Measurements from ENCODE around the gene ACSBG1.

The ACSBG1 gene

GRCh38 chr15:78131295-78132061 lies 102.9 kb downstream of the ACSBG1 start, which contains the start of gene CIB2:
TSS of gene CIB2 (minus strand) at chr15:78131445. CDS start at chr15:78131215, 230 bp downstream.
- peak within 1 kb of the TSS; percentile 81 for H3K4me3 Mint-ChIP-seq
- H3K27ac Mint-ChIP-seq: peak within 1 kb of the TSS; percentile 64
- ATAC-seq (peak; percentile 81), DNase-seq (peak; percentile 84)
- no peaks in the 10 kb centered on the region for H3K36me3 Mint-ChIP-seq (ENCODE audit: low read depth)
- peaks cover 2% of the 10 kb centered on the region for H3K27me3 Mint-ChIP-seq
- peaks cover 23% of the 10 kb centered on the region for H3K4me1 Mint-ChIP-seq
- no peaks in the 10 kb centered on the region for H3K9me3 Mint-ChIP-seq

DNA sequence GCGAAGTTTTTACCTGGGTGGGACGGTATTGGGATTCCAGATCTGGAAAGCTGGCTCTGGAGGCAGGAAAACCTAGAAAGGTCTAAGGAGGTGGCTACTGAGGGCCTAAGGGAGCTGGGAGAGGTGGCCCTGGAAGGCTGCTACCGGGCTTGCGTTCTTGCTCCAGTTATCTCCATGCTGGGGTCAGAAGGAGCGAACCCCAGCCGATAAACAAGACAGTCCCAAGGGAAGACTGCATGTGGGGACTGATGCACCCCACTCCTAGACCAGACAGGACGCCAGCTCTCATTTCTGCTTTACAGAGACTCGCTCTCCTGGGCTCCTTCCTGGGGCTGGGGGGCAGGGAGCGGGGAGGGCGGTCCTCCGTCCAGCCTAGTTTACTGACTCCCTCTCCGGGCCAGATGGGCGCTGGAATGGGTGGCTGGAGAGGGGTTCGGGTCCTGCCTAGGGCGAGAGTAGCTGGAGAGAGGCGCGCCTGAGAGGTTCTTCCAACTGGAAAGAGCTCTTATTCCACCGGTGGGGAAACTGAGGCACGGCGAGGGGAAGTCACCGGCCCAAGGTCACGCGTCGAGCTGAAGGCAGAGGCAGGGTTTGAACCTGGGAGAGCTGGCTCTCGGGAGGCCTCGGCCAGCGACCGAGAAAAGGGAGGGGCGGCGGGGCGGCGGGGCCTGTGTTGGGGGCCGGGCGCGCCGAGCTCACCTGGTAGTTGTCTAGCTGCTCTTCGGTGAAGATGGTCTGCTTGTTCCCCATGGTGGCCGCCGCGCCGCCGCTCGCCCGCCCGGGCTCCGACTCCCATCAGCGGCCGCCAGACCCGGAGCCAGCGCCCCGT lies 103.7 kb downstream of the ACSBG1 start:
- Mint-ChIP-seq H3K4me1 (peaks cover 23% of the 10 kb centered on the region), H3K27ac (no peak overlapping the region), H3K9me3 (no peaks in the 10 kb centered on the region), H3K36me3 (ENCODE audit: low read depth) (no peaks in the 10 kb centered on the region), H3K4me3 (peak overlapping the region; percentile 67), H3K27me3 (peaks cover 2% of the 10 kb centered on the region)
- ATAC-seq (peak; percentile 20), DNase-seq (peak; percentile 30)

- no peaks in the 10 kb centered on the region for H3K9me3 Mint-ChIP-seq
- no peaks in the 10 kb centered on the region for H3K36me3 Mint-ChIP-seq (ENCODE audit: low read depth)
- ATAC-seq (no peak), DNase-seq (no peak)
- H3K27me3 Mint-ChIP-seq: peaks cover 2% of the 10 kb centered on the region
- peak overlapping the region; percentile 67 for H3K4me3 Mint-ChIP-seq
- H3K4me1 Mint-ChIP-seq: peaks cover 23% of the 10 kb centered on the region
- H3K27ac Mint-ChIP-seq: no peak overlapping the region
These were observed 104.5 kb downstream of the ACSBG1 start for GRCh38 chr15:78129751-78130287.

DNA sequence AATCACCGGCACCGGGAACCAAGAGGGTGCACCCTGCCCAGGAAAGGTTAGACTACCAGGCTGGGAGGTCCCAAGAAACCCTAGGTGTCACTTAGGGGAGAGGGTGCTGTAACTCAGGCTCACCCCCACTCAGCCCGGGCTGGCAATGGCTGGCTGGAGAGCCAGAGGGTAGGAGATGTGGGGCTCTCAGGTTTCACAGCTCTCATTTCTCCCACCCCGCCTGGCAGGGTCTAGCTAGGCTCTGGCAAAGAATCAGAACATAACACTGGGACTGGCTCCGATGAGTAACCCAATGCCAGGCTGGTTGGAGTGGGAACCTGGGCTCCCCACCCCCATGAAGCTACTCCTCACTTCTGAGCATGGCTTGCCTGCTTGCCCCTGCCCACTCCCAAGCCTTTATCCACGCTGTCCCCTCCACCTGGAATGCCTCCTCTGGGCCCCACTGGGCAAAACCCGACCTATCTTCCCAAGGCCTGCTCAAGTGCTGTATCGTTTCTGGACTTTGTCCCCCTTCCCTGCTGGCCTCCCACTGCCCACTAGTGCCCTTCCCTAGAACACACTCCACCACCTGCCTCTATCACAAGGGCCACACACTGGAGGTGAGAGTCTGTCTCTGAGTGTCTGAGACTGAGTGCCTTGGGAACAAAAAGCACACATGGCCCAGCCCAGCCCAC lies 105.2 kb downstream of the ACSBG1 start:
- ATAC-seq: no peak
- Mint-ChIP-seq H3K4me1 (peaks cover 23% of the 10 kb centered on the region), H3K27ac (peak overlapping the region; percentile 64), H3K4me3 (no peak overlapping the region), H3K36me3 (ENCODE audit: low read depth) (no peaks in the 10 kb centered on the region), H3K27me3 (peaks cover 2% of the 10 kb centered on the region), H3K9me3 (no peaks in the 10 kb centered on the region)
- DNase-seq: no peak

- Mint-ChIP-seq H3K9me3 (no peaks in the 10 kb centered on the region), H3K27ac (no peak overlapping the region), H3K36me3 (ENCODE audit: low read depth) (no peaks in the 10 kb centered on the region), H3K4me1 (peaks cover 12% of the 10 kb centered on the region), H3K27me3 (peaks cover 2% of the 10 kb centered on the region), H3K4me3 (no peak overlapping the region)
- ATAC-seq: no peak
- DNase-seq: no peak
These were observed 106.5 kb downstream of the ACSBG1 start for GRCh38 chr15:78127882-78128281.

DNA sequence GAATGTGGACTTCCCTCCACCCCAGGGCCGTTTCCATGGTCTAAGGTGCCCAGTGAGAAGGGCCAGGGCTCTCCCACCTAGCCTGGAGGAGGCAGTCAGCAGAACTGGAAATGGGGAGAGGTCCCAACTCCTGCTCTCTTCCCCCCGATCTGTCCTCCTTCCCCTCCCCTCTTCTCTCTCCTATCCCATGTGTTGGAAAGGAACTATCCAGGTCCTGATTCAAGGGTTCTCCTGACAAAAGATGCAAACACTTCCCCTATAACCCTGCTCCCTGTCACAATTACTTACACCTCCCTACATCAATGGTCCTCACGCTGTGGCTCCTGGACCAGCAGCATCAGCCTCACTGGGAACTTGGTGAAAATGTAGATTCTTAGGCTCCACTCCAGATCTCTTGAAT lies 109.1 kb downstream of the ACSBG1 start:
- Mint-ChIP-seq H3K4me3 (no peak overlapping the region), H3K27ac (no peak overlapping the region), H3K4me1 (no peaks in the 10 kb centered on the region), H3K9me3 (no peaks in the 10 kb centered on the region), H3K36me3 (ENCODE audit: low read depth) (no peaks in the 10 kb centered on the region), H3K27me3 (peaks cover 2% of the 10 kb centered on the region)
- no peak for DNase-seq
- no peak for ATAC-seq

DNA sequence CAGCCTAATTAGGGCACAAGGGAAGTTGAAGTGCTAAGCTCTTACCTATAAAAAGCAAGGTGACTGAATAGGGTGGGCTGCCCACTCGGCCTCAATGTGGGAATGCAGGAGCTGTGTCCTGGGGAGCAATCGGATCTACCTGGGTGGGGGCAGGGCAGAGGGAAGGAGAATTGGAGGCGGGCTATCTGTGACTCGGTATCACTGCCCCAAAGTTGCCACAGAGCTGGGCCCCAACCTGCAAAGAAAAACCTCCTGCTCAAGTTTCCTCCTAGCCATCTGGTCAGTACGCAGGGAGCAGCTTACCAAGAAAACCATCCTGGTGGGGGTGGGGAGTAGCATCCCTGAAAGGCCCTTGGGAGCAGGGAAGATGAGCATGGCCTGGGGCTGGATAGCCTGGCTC lies 113.8 kb downstream of the ACSBG1 start:
- no peaks in the 10 kb centered on the region for H3K4me1 Mint-ChIP-seq

More for the DNA sequence above, 113.8 kb downstream of the ACSBG1 start:
- ATAC-seq (no peak), DNase-seq (no peak)
- Mint-ChIP-seq H3K4me3 (no peak overlapping the region), H3K36me3 (ENCODE audit: low read depth) (no peaks in the 10 kb centered on the region), H3K27ac (no peak overlapping the region), H3K27me3 (no peaks in the 10 kb centered on the region), H3K9me3 (no peaks in the 10 kb centered on the region)

Measured in activated naive CD8-positive, alpha-beta T cell treated with anti-CD3 and anti-CD28 coated beads, Interleukin-2, amount 50 U/mL, for 24 hours (primary cell).